ENCODE data around the gene KIF7. TPM values are rescaled to one million over a fixed set of nuclear protein-coding genes. Genes with fewer than 3 reads are reported as not detected.

The KIF7 gene
- total and polyA plus RNA-seq, 2 of the 4 experiments (the other 2 are of a cell fraction) = 5.0 to 9.0 TPM

- Histone ChIP-seq H2AFZ (replicated peaks; ENCODE audit: low read length, poor library complexity) (no peak overlapping the region), H3K79me1 (ENCODE audit: low read depth in 1 of 2, low read length in 2 of 2) (no peaks in the 10 kb centered on the region), H2BK20ac (ENCODE audit: low read depth, low read length) (no peak overlapping the region), H3K4me2 (ENCODE audit: low read depth, low read length) (no peak overlapping the region), H3K9ac (ENCODE audit: low read depth, low read length) (no peak overlapping the region), H4K5ac (ENCODE audit: low read depth, low read length) (no peak overlapping the region), H3K4me3 (ENCODE audit: insufficient read depth, low read depth, low read length) (no peak overlapping the region), H3K23ac (ENCODE audit: low read depth, low read length) (no peak overlapping the region), H3K18ac (ENCODE audit: low read depth, low read length) (no peak overlapping the region), H2BK5ac (ENCODE audit: low read depth, low read length, poor library complexity, severe bottlenecking) (no peak overlapping the region), H3K9me3 (ENCODE audit: control insufficient read depth, insufficient read depth, low read length) (no peaks in the 10 kb centered on the region), H3K56ac (ENCODE audit: extremely low read depth, insufficient read depth, low read length) (no peak overlapping the region), H2BK15ac (ENCODE audit: low read depth, low read length) (no peak overlapping the region), H4K91ac (ENCODE audit: insufficient read depth, low read depth, low read length) (no peak overlapping the region), H3K4ac (ENCODE audit: low read depth, low read length) (no peak overlapping the region), H3K36me3 (ENCODE audit: control insufficient read depth, insufficient read depth, low read length) (no peaks in the 10 kb centered on the region), H3K14ac (replicated peaks; ENCODE audit: low read depth, low read length) (no peak overlapping the region), H3K9me1 (ENCODE audit: insufficient read depth, low read length) (0 out of 2 replicates have a peak, but pooled peaks cover 5% of the 10 kb centered on the region), H3K27me3 (ENCODE audit: control insufficient read depth, insufficient read depth, low read length) (no peaks in the 10 kb centered on the region), H4K8ac (ENCODE audit: low read depth in 2 of 2, low read length in 2 of 2) (no peak overlapping the region), H4K20me1 (ENCODE audit: insufficient read depth, low read length) (no peaks in the 10 kb centered on the region), H2AK5ac (ENCODE audit: low read depth, low read length) (no peak overlapping the region), H3K4me1 (ENCODE audit: control insufficient read depth, insufficient read depth, low read length) (peaks cover under 1% of the 10 kb centered on the region; the same call in 1 of the 2 replicates), H2BK120ac (ENCODE audit: low read depth, low read length) (no peak overlapping the region), H2AK9ac (replicated peaks; ENCODE audit: low read depth, low read length, poor library complexity) (no peak overlapping the region), H3K27ac (ENCODE audit: insufficient read depth, low read length) (no peak overlapping the region)
- dilution Hi-C loops (cut with HindIII; ENCODE audit: low sequenced_read_pairs, unreplicated experiment) = no loop called here
- BruUV-seq (replicated peaks) = no TSS peak
- in situ Hi-C loops (cut with MboI; ENCODE audit: low sequenced_read_pairs) = no loop called here
- ATAC-seq (ENCODE audit: low read depth) = no peak
- POLR2A ChIA-PET (ENCODE audit: unreplicated experiment) = no interaction called here
- no peak for DNase-seq
- TF ChIP-seq, protein P1, sequence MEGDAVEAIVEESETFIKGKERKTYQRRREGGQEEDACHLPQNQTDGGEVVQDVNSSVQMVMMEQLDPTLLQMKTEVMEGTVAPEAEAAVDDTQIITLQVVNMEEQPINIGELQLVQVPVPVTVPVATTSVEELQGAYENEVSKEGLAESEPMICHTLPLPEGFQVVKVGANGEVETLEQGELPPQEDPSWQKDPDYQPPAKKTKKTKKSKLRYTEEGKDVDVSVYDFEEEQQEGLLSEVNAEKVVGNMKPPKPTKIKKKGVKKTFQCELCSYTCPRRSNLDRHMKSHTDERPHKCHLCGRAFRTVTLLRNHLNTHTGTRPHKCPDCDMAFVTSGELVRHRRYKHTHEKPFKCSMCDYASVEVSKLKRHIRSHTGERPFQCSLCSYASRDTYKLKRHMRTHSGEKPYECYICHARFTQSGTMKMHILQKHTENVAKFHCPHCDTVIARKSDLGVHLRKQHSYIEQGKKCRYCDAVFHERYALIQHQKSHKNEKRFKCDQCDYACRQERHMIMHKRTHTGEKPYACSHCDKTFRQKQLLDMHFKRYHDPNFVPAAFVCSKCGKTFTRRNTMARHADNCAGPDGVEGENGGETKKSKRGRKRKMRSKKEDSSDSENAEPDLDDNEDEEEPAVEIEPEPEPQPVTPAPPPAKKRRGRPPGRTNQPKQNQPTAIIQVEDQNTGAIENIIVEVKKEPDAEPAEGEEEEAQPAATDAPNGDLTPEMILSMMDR (conservative IDR thresholded peaks at IDR 0.05; ENCODE audit: low read depth, low read length) = no peak
- no peak for TF ChIP-seq CHD1 (IDR thresholded peaks at IDR 0.05; ENCODE audit: low read depth, low read length)
- no peak for TF ChIP-seq RCOR1 (IDR thresholded peaks at IDR 0.05; ENCODE audit: insufficient replicate concordance, low read length)
- TF ChIP-seq CEBPB (IDR thresholded peaks at IDR 0.05; ENCODE audit: low read depth, low read length) = no peak
- no peak for TF ChIP-seq RFX5 (IDR thresholded peaks at IDR 0.05; ENCODE audit: low read depth, low read length)
- no peak for TF ChIP-seq BHLHE40 (IDR thresholded peaks at IDR 0.05; ENCODE audit: low read depth, low read length)
- TF ChIP-seq MXI1 (IDR thresholded peaks at IDR 0.05; ENCODE audit: borderline replicate concordance, low read depth, low read length) = no peak
- no CpG with 5 or more reads among the region's 6 CpGs for WGBS, 2 experiments (ENCODE audit: extremely low coverage in 2 of 2, insufficient read length in 1 of 2)
- intact Hi-C loops (cut with micrococcal nuclease) = no loop called here
- CTCF ChIA-PET = interaction anchor here (0.6 kb wide), 1 partner anchor 281 kb away, joined by 4 read pairs; no protein-coding TSS in a partner anchor
Measured at GRCh38 chr15:89675606-89676005, 20.3 kb upstream of the KIF7 start.
